HG02571 (cell line): ENCODE data around the gene ZFP62.
"Not testable (repeated sequence)": the region's sequence is repeated elsewhere in the genome, so short reads cannot be mapped to it uniquely, and the experiment has no call there.

Experiments used
- ATAC-seq: cut with Tn5 transposase; IDR thresholded peaks from one replicate; pipeline ENCODE4 v1.9.1; 2021; ENCODE audit warnings: mild to moderate bottlenecking, moderate library complexity; ENCODE audit not compliant: unreplicated experiment

ZFP62 gene

DNA sequence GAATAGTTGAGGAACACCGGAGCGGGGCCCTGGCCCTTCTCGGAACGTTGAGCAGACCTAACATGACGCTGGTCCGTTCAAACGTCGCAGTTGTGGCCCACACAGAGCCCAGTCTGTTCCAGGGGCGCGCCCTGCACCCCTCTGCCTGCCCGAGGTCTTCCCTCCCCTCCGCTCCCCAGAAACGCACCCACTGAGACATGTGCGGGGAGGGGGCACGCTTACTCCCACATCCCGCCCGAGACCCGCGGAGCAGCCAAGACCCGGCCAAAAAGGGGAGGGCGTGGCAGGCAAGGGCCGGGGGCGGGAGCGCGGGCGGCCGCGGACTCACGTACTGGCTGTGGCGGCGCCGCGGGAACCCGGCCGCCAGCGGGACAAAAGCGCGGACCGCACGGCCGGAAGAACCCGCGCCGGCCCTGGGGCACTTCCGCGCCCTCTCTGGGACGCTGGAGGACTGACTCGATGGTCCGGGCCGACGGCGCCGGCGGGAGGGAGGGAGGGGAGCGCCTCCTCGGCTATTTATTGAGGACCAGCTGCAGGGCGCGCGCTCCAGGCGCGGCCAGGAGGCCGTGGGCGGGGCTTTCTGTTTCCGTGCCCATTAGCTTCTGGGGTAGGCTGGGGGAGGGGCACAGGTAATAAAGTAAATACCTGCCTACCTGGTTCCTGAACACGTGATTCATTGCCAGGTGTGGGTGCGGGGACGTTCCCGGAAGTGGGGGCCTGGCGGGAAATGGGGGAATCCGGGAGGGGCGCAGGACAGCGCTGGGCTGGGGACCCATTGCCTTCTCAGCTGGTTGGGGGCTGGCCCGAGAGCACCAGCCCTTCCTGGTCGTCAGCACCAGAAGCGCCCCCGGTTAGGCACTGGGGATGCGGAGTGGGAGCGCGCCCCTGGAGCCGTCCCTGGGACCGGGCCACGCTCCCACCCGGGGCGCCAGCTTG lies at the start of gene ZFP62:
ZFP62 (minus strand) TSS at position 390 of the 936 bp plus-strand sequence; CDS start at position 333, 57 bp downstream.
- ATAC-seq = peak; percentile 87

DNA sequence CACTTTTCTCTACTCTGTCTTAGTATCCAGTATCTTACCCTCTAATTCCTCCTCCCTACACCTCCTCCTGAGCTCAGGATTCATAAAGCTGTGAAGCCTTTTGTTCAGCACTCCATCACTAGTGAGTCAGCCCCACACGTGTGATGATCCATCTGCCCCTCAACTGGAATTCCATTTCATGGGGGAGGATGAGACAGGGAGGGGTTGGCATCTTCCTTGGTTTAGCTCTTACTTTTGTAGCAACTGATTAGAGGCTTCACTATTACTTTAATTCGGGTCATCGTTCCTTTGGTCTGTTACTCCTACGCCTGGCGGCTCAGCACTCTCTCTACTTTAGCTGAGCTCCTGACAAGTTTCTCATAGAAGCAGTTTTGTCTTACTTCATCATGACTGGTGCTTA lies 49.7 kb upstream of the ZFP62 start:
- ATAC-seq = no peak

- ATAC-seq = no peak
These were observed 49.1 kb upstream of the ZFP62 start for GRCh38 chr5:180910182-180910581.

DNA sequence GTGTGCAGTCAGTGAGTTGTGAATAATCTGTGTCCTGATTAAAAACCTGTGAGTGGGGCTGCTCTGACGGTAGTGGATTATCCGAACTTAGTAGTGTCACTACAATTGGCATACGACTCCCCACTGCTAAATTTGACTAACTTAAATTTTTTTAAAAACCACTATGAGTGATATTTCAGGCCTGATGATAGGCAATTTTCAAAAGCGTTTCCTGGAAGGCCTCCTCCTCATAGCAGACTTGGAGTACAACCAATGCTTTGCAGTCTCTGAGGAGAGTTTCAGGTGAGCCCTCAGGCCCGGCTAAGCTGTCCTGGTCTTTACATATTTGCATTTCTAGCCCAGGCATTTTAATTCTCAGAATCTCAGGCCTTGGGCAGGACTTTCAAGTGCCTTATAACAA lies 48.7 kb upstream of the ZFP62 start:
- no peak for ATAC-seq

DNA sequence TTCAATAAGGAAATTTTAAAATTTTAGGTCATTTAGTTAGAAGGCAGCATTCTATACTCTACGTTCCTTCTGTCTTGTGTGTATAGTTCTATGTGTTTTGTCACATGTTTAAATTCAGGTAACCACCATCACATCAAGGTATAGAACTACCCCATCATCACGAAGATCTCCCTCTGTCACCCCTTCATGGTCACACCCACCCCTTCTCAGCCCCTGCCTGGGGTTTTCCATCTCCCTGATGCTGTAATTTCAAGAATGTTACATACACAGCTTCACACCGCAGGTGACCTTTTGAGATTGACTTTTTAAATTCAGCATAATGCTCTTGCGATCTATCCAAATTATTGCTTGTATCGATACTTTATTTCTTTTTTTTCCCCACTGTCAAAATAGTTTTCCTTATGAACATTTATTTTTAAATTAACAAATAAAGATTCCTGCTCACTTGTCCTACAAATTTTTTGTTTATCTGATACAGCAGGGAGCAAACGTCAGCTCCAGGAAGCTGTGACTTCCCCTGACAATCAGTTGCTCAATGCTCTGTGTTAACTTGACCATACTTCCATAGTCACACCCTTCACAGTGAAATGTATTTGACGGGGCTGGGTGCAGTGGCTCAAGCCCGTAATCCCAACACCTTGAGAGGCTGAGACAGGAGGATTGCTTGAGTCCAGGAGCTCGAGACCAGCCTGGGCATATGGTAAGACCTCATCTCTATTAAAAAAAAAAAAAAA lies 48.1 kb upstream of the ZFP62 start:
- no peak for ATAC-seq

- no peak for ATAC-seq
These were observed 47.3 kb upstream of the ZFP62 start for GRCh38 chr5:180908400-180908799.

- ATAC-seq = no peak
These were observed 40.4 kb upstream of the ZFP62 start for GRCh38 chr5:180901319-180902009.

DNA sequence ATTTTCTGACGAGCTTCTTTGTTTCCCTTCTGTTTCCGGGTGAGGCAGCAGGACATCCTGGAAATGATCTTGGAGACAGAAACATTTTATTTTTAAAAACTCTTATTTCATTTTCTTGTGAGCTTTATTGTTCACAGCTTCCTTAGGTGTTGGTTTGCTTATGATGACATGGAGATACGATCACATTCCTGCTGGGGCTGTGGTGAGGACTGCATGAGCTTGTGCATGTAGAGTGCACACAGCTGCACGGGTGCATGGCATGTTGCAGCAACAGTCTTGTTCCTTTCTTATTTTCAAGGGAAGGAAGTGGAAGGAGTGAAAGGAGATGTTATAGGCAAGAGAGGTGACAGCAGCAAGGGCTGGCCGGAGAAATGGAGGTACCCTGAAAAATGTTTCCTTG lies 39.1 kb upstream of the ZFP62 start:
- no peak for ATAC-seq

DNA sequence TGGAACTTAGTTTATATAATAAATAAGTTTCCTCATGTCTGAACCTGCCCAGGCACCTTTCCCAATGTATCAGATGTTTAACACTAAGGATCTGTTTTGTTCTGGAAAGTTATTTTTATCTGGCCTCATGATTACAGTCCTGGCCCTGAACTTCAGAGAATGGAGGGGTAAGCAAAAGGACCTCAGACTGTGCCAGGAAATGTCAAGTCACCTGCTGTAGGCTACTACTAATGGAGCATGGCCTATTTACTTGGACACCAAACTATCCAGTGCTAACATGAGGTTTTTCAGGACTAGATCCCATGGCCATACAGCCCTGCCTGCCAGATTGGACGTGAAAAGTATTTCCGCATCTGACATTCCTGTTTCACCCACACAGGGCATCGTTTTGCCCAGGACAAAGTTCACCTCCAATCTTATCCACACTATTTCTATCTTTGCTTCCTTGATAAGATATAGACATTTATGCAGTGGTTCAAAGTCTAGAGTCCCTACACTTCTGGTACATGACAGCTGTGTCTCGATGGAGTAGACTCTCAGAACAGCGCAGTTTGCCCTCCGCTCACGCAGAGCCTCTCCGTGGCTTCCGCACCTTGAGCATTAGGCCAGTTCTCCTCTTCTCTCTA lies 37.7 kb upstream of the ZFP62 start, which contains the start of gene BTNL8:
BTNL8 (plus strand) TSS at position 539 of the 626 bp plus-strand sequence. CDS start 152 bp downstream, outside the sequence.
- ATAC-seq = no peak

- not testable (repeated sequence) for ATAC-seq
These were observed 34.3 kb upstream of the ZFP62 start for GRCh38 chr5:180895330-180895729.

DNA sequence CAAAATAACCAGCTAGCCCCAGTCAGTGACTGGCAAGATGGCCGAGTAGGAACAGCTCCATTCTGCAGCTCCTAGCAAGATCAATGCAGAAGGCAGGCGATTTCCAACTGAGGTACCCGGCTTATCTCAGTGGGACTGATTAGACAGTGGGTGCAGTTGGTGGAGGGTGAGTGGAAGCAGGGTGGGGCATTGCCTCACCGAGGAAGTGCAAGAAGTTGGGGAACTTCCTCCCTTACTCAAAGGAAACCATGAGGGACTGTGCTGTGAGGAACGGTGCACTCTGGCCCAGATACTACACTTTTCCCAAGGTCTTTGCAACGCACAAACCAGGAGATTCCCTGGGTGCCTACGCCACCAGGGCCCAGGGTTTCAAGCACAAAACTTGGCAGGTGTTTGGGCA lies 28.3 kb upstream of the ZFP62 start:
- ATAC-seq = no peak

GRCh38 chr5:180885845-180886529 lies 24.9 kb upstream of the ZFP62 start:
- ATAC-seq = not testable (repeated sequence)

- no peak for ATAC-seq
These were observed 14.9 kb upstream of the ZFP62 start for GRCh38 chr5:180875860-180876426.

DNA sequence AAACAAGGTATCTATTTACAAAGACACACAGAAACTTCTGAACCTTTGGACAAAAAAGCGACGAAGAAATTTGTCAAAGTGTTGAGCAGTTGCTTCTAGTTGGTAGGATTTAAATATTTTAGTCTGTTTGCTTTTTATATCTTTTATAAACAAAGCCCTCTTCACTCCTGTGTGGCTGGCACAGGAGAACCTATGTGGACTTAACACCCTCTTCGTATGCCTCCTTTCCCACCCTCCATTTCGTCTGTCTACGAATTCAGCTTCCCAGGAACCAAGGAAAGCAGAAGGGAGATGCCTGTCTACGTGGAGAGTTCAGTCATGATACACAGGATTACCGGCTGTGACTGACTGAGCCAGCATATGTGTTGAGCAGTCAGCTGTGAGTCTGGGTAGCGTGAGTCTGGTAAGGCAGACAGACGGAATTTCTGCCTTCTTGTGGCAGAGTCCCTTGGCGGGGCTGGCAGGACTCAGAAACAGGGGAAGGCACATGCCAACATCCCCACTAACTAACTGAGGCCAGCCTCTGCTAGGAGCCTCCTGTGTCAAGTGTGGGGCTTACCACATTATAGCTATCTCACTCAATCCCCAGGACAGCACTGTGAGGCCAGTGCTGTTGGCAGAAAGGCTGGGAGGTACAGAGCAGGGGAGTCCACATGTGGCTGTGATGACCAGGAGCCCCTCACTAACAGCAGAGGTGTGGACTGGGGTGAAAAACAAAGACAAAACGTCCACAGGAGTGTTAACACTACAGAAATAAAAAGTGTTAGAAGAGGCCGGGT lies 13.9 kb upstream of the ZFP62 start:
- ATAC-seq = no peak

DNA sequence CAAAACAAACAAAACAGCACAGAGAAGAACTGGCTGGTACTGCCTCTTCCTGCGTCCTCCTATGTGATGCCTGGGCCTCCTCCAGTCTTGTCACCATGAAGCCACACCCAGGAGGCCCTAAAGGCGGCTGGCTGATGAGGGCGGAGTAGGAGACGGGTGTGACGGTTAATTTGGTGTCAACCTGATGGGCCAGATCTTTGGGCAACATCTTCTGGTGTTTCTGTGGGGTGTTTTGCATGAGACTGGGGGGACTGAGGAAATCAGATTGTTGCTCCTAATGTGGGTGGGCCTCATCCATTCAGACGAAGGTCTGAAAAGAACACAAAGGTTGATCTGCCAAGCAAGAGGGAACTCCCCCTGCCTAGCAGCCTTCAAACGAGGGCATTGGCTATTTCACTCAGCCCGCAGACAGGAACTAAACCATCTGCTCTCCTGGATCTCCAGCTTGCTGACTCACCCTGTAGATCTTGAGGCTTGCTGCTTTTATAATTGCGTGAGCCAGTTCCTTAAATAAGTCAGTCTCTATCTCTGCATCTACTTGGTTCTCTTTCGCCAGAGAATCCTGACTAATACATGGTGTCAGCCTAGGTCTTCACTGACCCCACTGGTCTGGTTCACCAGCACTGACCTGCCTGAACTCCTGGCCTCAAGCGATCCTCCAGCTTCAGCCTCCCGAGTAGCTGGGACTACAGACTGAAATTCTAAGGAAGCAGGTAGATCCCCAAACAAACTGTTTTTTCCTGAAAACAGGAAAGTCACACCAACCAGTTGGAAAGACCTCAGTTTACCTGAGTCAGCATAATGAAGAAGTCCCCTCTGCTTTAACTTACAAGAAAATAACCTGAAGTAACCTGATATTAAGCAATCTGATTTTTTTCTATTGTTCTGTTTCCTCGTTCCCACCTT lies 12.8 kb upstream of the ZFP62 start:
- ATAC-seq = no peak

DNA sequence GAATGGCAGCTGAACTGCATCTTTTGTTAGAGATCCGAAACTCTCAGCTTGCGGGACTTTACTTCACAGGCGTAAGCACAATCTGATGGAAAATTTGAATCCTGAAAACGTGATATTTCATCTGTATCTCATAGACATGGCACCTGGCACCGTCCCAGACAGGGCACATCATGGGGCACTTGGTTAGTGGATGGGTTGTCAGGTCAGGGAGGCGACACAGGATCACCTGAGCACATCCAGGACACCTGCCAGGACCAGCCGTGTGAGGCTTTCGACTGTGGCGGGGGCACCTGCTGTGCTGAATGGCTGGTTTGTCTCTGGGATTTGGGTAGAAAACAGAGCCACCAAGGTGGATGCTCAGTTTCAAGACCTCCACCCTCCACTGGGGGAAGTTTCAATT lies 11.3 kb upstream of the ZFP62 start:
- no peak for ATAC-seq

DNA sequence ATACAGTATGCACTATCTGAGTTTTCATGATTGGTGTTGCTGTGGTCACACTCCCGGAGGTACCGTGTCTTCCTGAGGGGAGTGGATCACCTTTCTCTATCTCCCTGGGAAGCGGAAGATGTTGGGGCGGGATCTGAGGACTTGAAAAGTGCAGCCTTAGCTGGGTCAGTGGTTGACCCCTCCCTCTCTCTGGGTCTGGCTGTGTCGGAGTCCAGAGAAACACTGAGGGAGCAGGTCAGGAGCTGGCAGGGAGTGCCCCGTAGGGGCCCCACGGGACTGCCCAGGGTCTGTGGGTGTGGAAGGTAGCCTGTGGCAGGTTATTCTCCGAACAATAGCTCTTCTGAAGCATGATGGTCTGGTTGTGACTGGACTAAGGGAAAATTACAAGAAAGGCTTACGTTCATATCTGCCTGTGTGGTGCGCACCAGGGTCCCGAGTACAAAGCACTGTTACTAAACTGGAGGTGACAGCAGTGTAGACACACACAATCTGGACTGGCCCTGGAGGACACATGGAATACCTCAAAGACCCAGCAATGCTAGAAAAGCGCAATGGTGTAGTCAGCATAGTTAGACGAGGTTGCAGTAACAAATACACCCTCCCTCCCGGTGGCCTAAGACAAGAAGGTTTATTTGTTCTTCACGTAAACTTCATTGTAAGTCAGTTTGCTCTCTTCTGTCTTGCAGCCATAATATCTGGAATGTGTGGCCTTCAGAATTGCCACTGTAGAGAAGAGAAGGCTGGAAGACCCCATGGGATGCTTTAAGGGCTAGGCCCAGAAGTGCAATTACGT lies 9.4 kb upstream of the ZFP62 start:
- ATAC-seq = no peak
